Esophagus (tissue), 2 donors: ENCODE data around the gene STYX. TPM values are rescaled to one million over a fixed set of nuclear protein-coding genes. Genes with fewer than 3 reads are reported as not detected.

ENCODE experiments used
- H3K27ac ChIP-seq, 2 donors: one replicate each; pipeline ENCODE4 v1.5.1; 2013; ENCODE audit warnings: low read depth in 2 of 2, mild to moderate bottlenecking in 2 of 2, inconsistent platforms in 1 of 2, low read length in 1 of 2, moderate library complexity in 1 of 2
- H3K27me3 ChIP-seq, 2 donors: one replicate each; pipeline ENCODE4 v1.6.1; 2013; ENCODE audit warnings: low read length in 2 of 2, control low read depth in 1 of 2, mild to moderate bottlenecking in 1 of 2; ENCODE audit not compliant: insufficient read depth in 2 of 2, control insufficient read depth in 1 of 2
- H3K36me3 ChIP-seq, 2 donors: one replicate each; pipeline ENCODE4 v1.6.1; 2013; ENCODE audit warnings: low read length in 1 of 2; ENCODE audit not compliant: control insufficient read depth in 2 of 2, insufficient read depth in 2 of 2
- H3K4me1 ChIP-seq, 2 donors: one replicate each; pipeline ENCODE4 v1.6.1; 2013; ENCODE audit warnings: low read length in 1 of 2; ENCODE audit not compliant: control insufficient read depth in 2 of 2, insufficient read depth in 2 of 2
- H3K4me3 ChIP-seq, 2 donors: one replicate each; pipeline ENCODE4 v1.5.1; 2013; ENCODE audit warnings: low read length in 2 of 2, mild to moderate bottlenecking in 2 of 2, low read depth in 1 of 2, moderate library complexity in 1 of 2
- H3K9me3 ChIP-seq, 2 donors: one replicate each; pipeline ENCODE4 v1.6.1; 2013; ENCODE audit warnings: mild to moderate bottlenecking in 2 of 2, low read depth in 1 of 2, low read length in 1 of 2, moderate library complexity in 1 of 2; ENCODE audit not compliant: control insufficient read depth in 2 of 2, insufficient read depth in 1 of 2
- whole genome bisulfite sequencing, 2 donors: extraction: QIAGEN DNeasy Blood & Tissue Kit; methylation state at CpG; one replicate each; pipeline ENCODE4 v1.1.7; 2013; 5-methylcytosine and 5-hydroxymethylcytosine counted together
- polyA plus RNA-seq, 2 donors: library from polyadenylated mRNA; stranded (reverse); fragments of 200-250 nt; gene quantifications; one replicate each; pipeline ENCODE4 v1.2.3, GENCODE V29; 2013
- donor health status: healthy with polysubstance abuse.
- donor health status: Bipolar disorder and iron deficiency.

The STYX gene
- polyA plus RNA-seq, 2 donors = 3.2 to 6.0 TPM

- Histone ChIP-seq H3K9me3 (no peaks in the 10 kb centered on the region), H3K4me3 (peak within 1 kb of the TSS; percentile 99 to 100), H3K4me1 (no peaks in the 10 kb centered on the region), H3K27me3 (no peaks in the 10 kb centered on the region), H3K27ac (peak within 1 kb of the TSS; percentile 98 to 100), H3K36me3 (no peaks in the 10 kb centered on the region)
- 1% methylated on average over 51 to 78 of the region's 78 CpGs for WGBS, 2 donors
Observed at GRCh38 chr14:52695481-52696091, 34.4 kb upstream of the STYX start, which contains the start of gene ERO1A. Gene ERO1A, minus strand, starts transcription at chr14:52695558. Its CDS starts 77 bp downstream, at chr14:52695481.

- whole genome bisulfite sequencing, 2 donors = 23 to 27% methylated on average over 2 of the region's 2 CpGs
- peak overlapping the region; percentile 21 to 42 for H3K27ac ChIP-seq
Observed at GRCh38 chr14:52700701-52701172, 29.2 kb upstream of the STYX start.

GRCh38 chr14:52701223-52701622, 28.7 kb upstream of the STYX start:
- 61 to 63% methylated on average over 3 of the region's 3 CpGs for WGBS, 2 donors
- H3K27ac ChIP-seq = peak overlapping the region; percentile 49 to 66
- H3K36me3 ChIP-seq = no peaks in the 10 kb centered on the region
- no peaks in the 10 kb centered on the region for H3K27me3 ChIP-seq
- H3K4me1 ChIP-seq = no peaks in the 10 kb centered on the region
- H3K4me3 ChIP-seq = no peak overlapping the region
- no peaks in the 10 kb centered on the region for H3K9me3 ChIP-seq

More at GRCh38 chr14:52700701-52701172, 29.2 kb upstream of the STYX start:
- H3K27me3 ChIP-seq = no peaks in the 10 kb centered on the region
- no peaks in the 10 kb centered on the region for H3K4me1 ChIP-seq
- H3K9me3 ChIP-seq = no peaks in the 10 kb centered on the region
- H3K4me3 ChIP-seq = no peak overlapping the region
- H3K36me3 ChIP-seq = no peaks in the 10 kb centered on the region

GRCh38 chr14:52703225-52703624, 26.7 kb upstream of the STYX start:
- no peaks in the 10 kb centered on the region for H3K27me3 ChIP-seq
- no peaks in the 10 kb centered on the region for H3K4me1 ChIP-seq
- peak overlapping the region; percentile 66 to 80 for H3K27ac ChIP-seq
- no peak overlapping the region for H3K4me3 ChIP-seq
- H3K36me3 ChIP-seq = no peaks in the 10 kb centered on the region
- 56 to 65% methylated on average over 3 of the region's 3 CpGs for WGBS, 2 donors
- no peaks in the 10 kb centered on the region for H3K9me3 ChIP-seq

- H3K27me3 ChIP-seq = no peaks in the 10 kb centered on the region
- H3K36me3 ChIP-seq = no peaks in the 10 kb centered on the region
- no peaks in the 10 kb centered on the region for H3K9me3 ChIP-seq
- no peaks in the 10 kb centered on the region for H3K4me1 ChIP-seq
- H3K27ac ChIP-seq = peak overlapping the region; percentile 66 to 80
- WGBS, 2 donors = 88 to 99% methylated on average over 2 of the region's 2 CpGs
- H3K4me3 ChIP-seq = no peak overlapping the region
Observed at GRCh38 chr14:52703664-52704063, 26.3 kb upstream of the STYX start.

- H3K27ac ChIP-seq = peak overlapping the region; percentile 78 to 95
- no peaks in the 10 kb centered on the region for H3K9me3 ChIP-seq
- WGBS, 2 donors = 85 to 91% methylated on average over 5 of the region's 5 CpGs
- H3K36me3 ChIP-seq = no peaks in the 10 kb centered on the region
- H3K4me1 ChIP-seq = no peaks in the 10 kb centered on the region
- no peaks in the 10 kb centered on the region for H3K27me3 ChIP-seq
- H3K4me3 ChIP-seq = peak overlapping the region in 1 of 2 donors; percentile 99
Observed at GRCh38 chr14:52706286-52706685, 23.7 kb upstream of the STYX start.

- H3K4me3 ChIP-seq = peak within 1 kb of the TSS; percentile 69 to 99
- H3K4me1 ChIP-seq = no peaks in the 10 kb centered on the region
- H3K27ac ChIP-seq = peak within 1 kb of the TSS; percentile 94 to 95
- WGBS, 2 donors = 0% methylated on average over 43 of the region's 43 CpGs
- H3K36me3 ChIP-seq = no peaks in the 10 kb centered on the region
- no peaks in the 10 kb centered on the region for H3K27me3 ChIP-seq
- no peaks in the 10 kb centered on the region for H3K9me3 ChIP-seq
Observed at GRCh38 chr14:52706724-52707706, 23.0 kb upstream of the STYX start, which contains the start of gene PSMC6. Gene PSMC6, plus strand, starts transcription at chr14:52707200. Its CDS starts 20 bp downstream, at chr14:52707220.

GRCh38 chr14:52711666-52712065, 18.3 kb upstream of the STYX start:
- Histone ChIP-seq H3K4me1 (no peaks in the 10 kb centered on the region), H3K27me3 (no peaks in the 10 kb centered on the region), H3K27ac (no peak overlapping the region), H3K9me3 (no peaks in the 10 kb centered on the region), H3K36me3 (peaks cover 0 to 9% of the 10 kb centered on the region in 2 donors), H3K4me3 (no peak overlapping the region)
- WGBS, 2 donors = 34 to 46% methylated on average over 1 of the region's 1 CpG

GRCh38 chr14:52716155-52716554, 13.8 kb upstream of the STYX start:
- WGBS, 2 donors = 90 to 99% methylated on average over 5 to 6 of the region's 6 CpGs
- no peak overlapping the region for H3K4me3 ChIP-seq
- no peaks in the 10 kb centered on the region for H3K27me3 ChIP-seq
- H3K27ac ChIP-seq = no peak overlapping the region
- no peaks in the 10 kb centered on the region for H3K9me3 ChIP-seq
- H3K36me3 ChIP-seq = peaks cover 2 to 15% of the 10 kb centered on the region in 2 donors
- no peaks in the 10 kb centered on the region for H3K4me1 ChIP-seq
